HepG2 (cell line): ENCODE results near the gene HCK. TPM values are rescaled to one million over a fixed set of nuclear protein-coding genes. Genes with fewer than 3 reads are reported as not detected.
A peak's percentile ranks its signal among the peaks of the same experiment; 100 is the strongest.

Experiments
- ATAC-seq: fragments of 200-7000 bp; cut with Tn5 transposase; 3 replicates; pipeline ENCODE4 v1.9.1; 2020; ENCODE audit warnings: mild to moderate bottlenecking, moderate library complexity
- BruUV-seq: library from RNA; stranded (reverse); fragments of 400-500 nt; replicated peaks from 2 replicates; lab custom pipeline; 2021; lab: Mats Ljungman, UMichigan
- CTCF ChIA-PET: fragments of 300-600 bp; formaldehyde crosslinking; extraction: SDS; loops from one replicate; lab custom pipeline; 2021; ENCODE audit warnings: low total read pairs, inconsistent platforms, low intra/inter-chr PET ratio; lab: Yijun Ruan, JAX
- POLR2A ChIA-PET: fragments of 350-600 bp; sonication (Branson Sonifier 250); formaldehyde crosslinking; loops from one replicate; lab custom pipeline; 2020; ENCODE audit warnings: antibody characterized with exemption, inconsistent platforms; lab: Yijun Ruan, JAX
- DNase-seq: peaks from one replicate; pipeline ENCODE4 v3.0.0-alpha.2; 2015; ENCODE audit warnings: low spot score
- FAIRE-seq: peaks from 3 replicates; lab custom pipeline; 2011; peaks lifted over from hg19 to GRCh38; lab: Jason Lieb, UNC
- H2AFZ ChIP-seq: one replicate; pipeline ENCODE4 v1.6.1; 2011; ENCODE audit warnings: low read length, inconsistent platforms
- H3K27ac ChIP-seq: fragments of 300-600 bp; 3 replicates; pipeline ENCODE4 v1.8.0; 2011; ENCODE audit warnings: mixed run types, mild to moderate bottlenecking, mixed read lengths, low read length, inconsistent platforms; ENCODE audit not compliant: insufficient read depth; ENCODE audit errors: extremely low read length
- H3K27me3 ChIP-seq, 2 experiments: fragments of 200-600 bp in 1 of 2; 2 replicates in 1 of 2; 3 replicates in 1 of 2; pipeline versions ENCODE4 v1.6.0 to v1.8.0; 2011; ENCODE audit warnings: low read length in 2 of 2, mild to moderate bottlenecking in 2 of 2, moderate library complexity in 2 of 2, inconsistent platforms in 1 of 2; ENCODE audit not compliant: insufficient read depth in 2 of 2, control insufficient read depth in 1 of 2
- H3K36me3 ChIP-seq, 2 experiments: fragments of 200-600 bp in 1 of 2; replicated peaks in 1 of 2; 2 replicates in 1 of 2; 3 replicates in 1 of 2; pipeline versions ENCODE4 v1.5.1 to v1.8.0; 2011; ENCODE audit warnings: low read length in 2 of 2, inconsistent platforms in 1 of 2; ENCODE audit not compliant: insufficient read depth in 2 of 2, control insufficient read depth in 1 of 2
- H3K4me1 ChIP-seq: 2 replicates; pipeline ENCODE4 v1.5.1; 2012; ENCODE audit warnings: low read length, inconsistent platforms; ENCODE audit not compliant: insufficient read depth
- H3K4me2 ChIP-seq: 2 replicates; pipeline ENCODE4 v1.6.0; 2011; ENCODE audit warnings: low read depth, low read length, inconsistent platforms
- H3K4me3 ChIP-seq, 3 experiments: fragments of 200-600 bp in 1 of 3; sonication (generic), shearing (Covaris generic) in 1 of 3; replicated peaks in 1 of 3; 2 replicates each; pipeline ENCODE4 v1.5.1; 2011 to 2016; ENCODE audit warnings: low read length in 3 of 3, inconsistent platforms in 2 of 3, low read depth in 2 of 3, mild to moderate bottlenecking in 2 of 3, control low read depth in 1 of 3, mixed read lengths in 1 of 3; ENCODE audit not compliant: insufficient read depth in 1 of 3
- H3K79me2 ChIP-seq: one replicate; pipeline ENCODE4 v1.6.1; 2011; ENCODE audit warnings: low read length, inconsistent platforms; ENCODE audit not compliant: insufficient read depth
- H3K9ac ChIP-seq: 2 replicates; pipeline ENCODE4 v1.6.0; 2011; ENCODE audit warnings: mild to moderate bottlenecking, low read depth, low read length, inconsistent platforms; ENCODE audit not compliant: insufficient read depth
- H3K9me3 ChIP-seq: 2 replicates; pipeline ENCODE4 v1.5.1; 2012; ENCODE audit warnings: mild to moderate bottlenecking, low read length
- H4K20me1 ChIP-seq: 2 replicates; pipeline ENCODE4 v1.6.0; 2011; ENCODE audit warnings: inconsistent platforms, mild to moderate bottlenecking, low read length, moderate library complexity; ENCODE audit not compliant: insufficient read depth
- IRF2 ChIP-seq: IDR thresholded peaks from 2 replicates; pipeline ENCODE4 v1.6.1; 2018; ENCODE audit warnings: missing genetic modification reagents, missing compliant biosample characterization
- KDM1A ChIP-seq: IDR thresholded peaks from 2 replicates; pipeline ENCODE4 v1.6.1; 2016; ENCODE audit warnings: missing compliant biosample characterization
- LCORL ChIP-seq, 2 experiments: fragments of 450-650 bp in 1 of 2; sonication (generic) in 1 of 2; formaldehyde crosslinking in 1 of 2; IDR thresholded peaks; 2 replicates each; pipeline versions ENCODE4 v1.5.0 to v1.6.1; 2017 to 2020; ENCODE audit warnings: antibody characterized with exemption in 1 of 2, missing genetic modification reagents in 1 of 2
- NR2C2 ChIP-seq: sonication (generic); formaldehyde crosslinking; IDR thresholded peaks from 2 replicates; pipeline ENCODE4 v1.4.0; 2020; ENCODE audit warnings: missing genetic modification reagents, mild to moderate bottlenecking, moderate library complexity, borderline replicate concordance
- PAF1 ChIP-seq: IDR thresholded peaks from 2 replicates; pipeline ENCODE4 v1.6.1; 2016; ENCODE audit warnings: missing genetic modification reagents, missing compliant biosample characterization
- PHF8 ChIP-seq: sonication (generic); formaldehyde crosslinking; IDR thresholded peaks from 2 replicates; pipeline ENCODE4 v1.5.0; 2020; ENCODE audit warnings: missing genetic modification reagents
- POLR2A ChIP-seq, 2 experiments: IDR thresholded peaks; 2 replicates each; pipeline ENCODE4 v1.6.1; 2011; ENCODE audit warnings: low read depth in 2 of 2, low read length in 2 of 2, mild to moderate bottlenecking in 1 of 2, moderate library complexity in 1 of 2; ENCODE audit not compliant: insufficient read depth in 1 of 2
- RAD21 ChIP-seq: fragments of 450-650 bp; formaldehyde crosslinking; IDR thresholded peaks from 2 replicates; pipeline ENCODE4 v1.5.0; 2020; ENCODE audit warnings: mild to moderate bottlenecking
- RBFOX2 ChIP-seq: fragments of 200-400 bp; formaldehyde crosslinking; IDR thresholded peaks from 2 replicates; pipeline ENCODE4 v1.6.1; 2017; ENCODE audit warnings: low read depth, mild to moderate bottlenecking, low read length
- RBM22 ChIP-seq: fragments of 200-400 bp; formaldehyde crosslinking; optimal IDR thresholded peaks from 2 replicates; pipeline ENCODE3; 2017; ENCODE audit warnings: mild to moderate bottlenecking, low read length, moderate library complexity
- ZNF607 ChIP-seq: sonication (generic); formaldehyde crosslinking; IDR thresholded peaks from 2 replicates; pipeline ENCODE4 v1.5.1; 2020; ENCODE audit warnings: missing genetic modification reagents, mild to moderate bottlenecking, borderline replicate concordance
- ZNF720 ChIP-seq: sonication (generic); formaldehyde crosslinking; IDR thresholded peaks from 2 replicates; pipeline ENCODE4 v1.4.0; 2020; ENCODE audit warnings: missing genetic modification reagents
- ZSCAN21 ChIP-seq: sonication (generic); formaldehyde crosslinking; IDR thresholded peaks from 2 replicates; pipeline ENCODE4 v1.8.0; 2022; ENCODE audit warnings: mild to moderate bottlenecking, missing genetic modification reagents, moderate library complexity, borderline replicate concordance
- WGBS: methylation state at CpG from one replicate; pipeline ENCODE4 v1.1.6; 2017; ENCODE audit warnings: low lambda C conversion rate; 5-methylcytosine and 5-hydroxymethylcytosine counted together
- in situ Hi-C: cut with HindIII; loops from 2 replicates; pipeline ENCODE4 v1.10.0; 2017; ENCODE audit warnings: low pct_unique_long_range_greater_than_20kb; ENCODE audit not compliant: extremely low pct_ligation_motif_present
- intact Hi-C: fragments of 100-400 bp; cut with micrococcal nuclease; formaldehyde crosslinking; loops from one replicate; pipeline ENCODE4 v1.10.0; 2022; ENCODE audit not compliant: unreplicated experiment
- polyA plus RNA-seq, 8 experiments: library from polyadenylated mRNA; depleted of rRNA in 3 of 8; stranded (reverse) in 7 of 8; unstranded in 1 of 8; fragments of >200 nt; fragmentation: Illumina TruSeq in 4 of 8; extraction: Trizol in 4 of 8; gene quantifications; 2 replicates each; pipeline versions ENCODE4 v1.2.1 to v1.2.3, GENCODE V29; 2011 to 2016; ENCODE audit warnings: low read depth in 4 of 8, missing spikeins in 1 of 8, mixed read lengths in 1 of 8; ENCODE audit not compliant: insufficient read depth in 1 of 8
- total RNA-seq, 5 experiments: library from RNA; depleted of rRNA; stranded (reverse); fragments of >200 nt; fragmentation: Illumina TruSeq; extraction: Trizol; gene quantifications; 2 replicates each; pipeline ENCODE4 v1.2.3, GENCODE V29; 2016; ENCODE audit warnings: low read depth in 1 of 5
- TF ChIP-seq, protein P1 (sequence below): sonication (generic); formaldehyde crosslinking; conservative IDR thresholded peaks from 2 replicates; pipeline ENCODE4 v1.4.0; 2020; ENCODE audit warnings: mild to moderate bottlenecking, missing genetic modification reagents, moderate library complexity
- TF ChIP-seq, protein P2 (sequence below): sonication (generic); formaldehyde crosslinking; IDR thresholded peaks from 2 replicates; pipeline ENCODE4 v1.5.1; 2020; ENCODE audit warnings: mild to moderate bottlenecking, moderate library complexity, missing genetic modification reagents
- TF ChIP-seq, protein P3 (sequence below): sonication (generic); formaldehyde crosslinking; IDR thresholded peaks from 2 replicates; pipeline ENCODE4 v1.5.1; 2020; ENCODE audit warnings: mild to moderate bottlenecking, missing genetic modification reagents, moderate library complexity

HCK gene
- total and polyA plus RNA-seq, 2 of the 13 experiments (the other 11 are each of a cell fraction or from before 2014, with no cell fraction given), result 0.04 TPM; not detected in 1

DNA sequence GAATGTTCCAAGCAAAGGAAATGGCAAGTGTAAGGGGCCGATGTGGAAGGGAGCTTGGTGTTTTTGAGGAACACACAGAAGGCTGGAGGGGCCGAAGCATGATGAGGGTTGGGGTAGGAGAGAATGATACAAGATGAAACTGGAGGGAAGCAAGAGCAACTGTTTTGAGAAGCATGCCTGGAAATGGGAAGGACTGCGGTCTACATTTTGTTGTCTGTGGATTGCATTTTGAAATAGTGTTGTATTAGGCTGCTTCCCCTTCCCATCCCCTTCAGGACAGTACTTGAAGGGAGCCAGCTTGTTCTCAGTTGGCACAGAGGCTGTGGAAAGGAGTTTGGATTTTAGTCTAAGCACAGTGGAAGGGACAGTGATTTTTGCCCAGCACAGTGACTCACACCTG is 59.7 kb downstream of the HCK start:
- Histone ChIP-seq H3K9ac (no peak overlapping the region), H2AFZ (no peak overlapping the region), H3K4me2 (peak overlapping the region; percentile 84), H3K9me3 (no peaks in the 10 kb centered on the region), H4K20me1 (peaks cover 31% of the 10 kb centered on the region), H3K27me3 (peaks cover 0 to 16% of the 10 kb centered on the region in 2 experiments; a peak in 3 of 5 replicates), H3K36me3 (peaks cover 10 to 15% of the 10 kb centered on the region in 2 experiments), H3K79me2 (peaks cover 71% of the 10 kb centered on the region), H3K4me3 (peak overlapping the region in 1 of 3 experiments; percentile 9; a peak in 1 of 6 replicates), H3K27ac (no peak overlapping the region), H3K4me1 (peaks cover 56% of the 10 kb centered on the region)
- CTCF ChIA-PET, result no interaction called here
- no peak for DNase-seq
- FAIRE-seq, result no peak
- intact Hi-C loops, result no loop called here
- no TSS peak for BruUV-seq
- no peak for ATAC-seq
- 97% methylated on average over 3 of the region's 3 CpGs for WGBS
- POLR2A ChIA-PET, result no interaction called here
- in situ Hi-C loops, result no loop called here
- TF ChIP-seq RBFOX2 (peak; percentile 52), PHF8 (CRISPR knock-in tag) (0 out of 2 replicates have a peak, but pooled peaks have one; percentile 10), PAF1 (CRISPR knock-in tag) (0 out of 2 replicates have a peak, but pooled peaks have one; percentile 36), KDM1A (no peak), IRF2 (CRISPR knock-in tag) (0 out of 2 replicates have a peak, but pooled peaks have one; percentile 22), RBM22 (peak; percentile 63), LCORL (IDR thresholded peaks at IDR 0.05) (no peak), LCORL (CRISPR knock-in tag; IDR thresholded peaks at IDR 0.05) (peak; percentile 40), POLR2A (IDR thresholded peaks at IDR 0.05; ENCODE audit: insufficient read depth in 1 of 2, low read depth in 2 of 2, low read length in 2 of 2) (0 out of 4 replicates have a peak, but pooled peaks of 1 of the 2 experiments have one; percentile 11), ZSCAN21 (CRISPR knock-in tag) (no peak), ZNF720 (CRISPR knock-in tag) (0 out of 2 replicates have a peak, but pooled peaks have one; percentile 60), NR2C2 (peak; percentile 21; the same call in 1 of the 2 replicates), ZNF607 (CRISPR knock-in tag) (0 out of 2 replicates have a peak, but pooled peaks have one; percentile 15), RAD21 (CRISPR knock-in tag) (0 out of 2 replicates have a peak, but pooled peaks have one; percentile 7)
- TF ChIP-seq, protein P1, sequence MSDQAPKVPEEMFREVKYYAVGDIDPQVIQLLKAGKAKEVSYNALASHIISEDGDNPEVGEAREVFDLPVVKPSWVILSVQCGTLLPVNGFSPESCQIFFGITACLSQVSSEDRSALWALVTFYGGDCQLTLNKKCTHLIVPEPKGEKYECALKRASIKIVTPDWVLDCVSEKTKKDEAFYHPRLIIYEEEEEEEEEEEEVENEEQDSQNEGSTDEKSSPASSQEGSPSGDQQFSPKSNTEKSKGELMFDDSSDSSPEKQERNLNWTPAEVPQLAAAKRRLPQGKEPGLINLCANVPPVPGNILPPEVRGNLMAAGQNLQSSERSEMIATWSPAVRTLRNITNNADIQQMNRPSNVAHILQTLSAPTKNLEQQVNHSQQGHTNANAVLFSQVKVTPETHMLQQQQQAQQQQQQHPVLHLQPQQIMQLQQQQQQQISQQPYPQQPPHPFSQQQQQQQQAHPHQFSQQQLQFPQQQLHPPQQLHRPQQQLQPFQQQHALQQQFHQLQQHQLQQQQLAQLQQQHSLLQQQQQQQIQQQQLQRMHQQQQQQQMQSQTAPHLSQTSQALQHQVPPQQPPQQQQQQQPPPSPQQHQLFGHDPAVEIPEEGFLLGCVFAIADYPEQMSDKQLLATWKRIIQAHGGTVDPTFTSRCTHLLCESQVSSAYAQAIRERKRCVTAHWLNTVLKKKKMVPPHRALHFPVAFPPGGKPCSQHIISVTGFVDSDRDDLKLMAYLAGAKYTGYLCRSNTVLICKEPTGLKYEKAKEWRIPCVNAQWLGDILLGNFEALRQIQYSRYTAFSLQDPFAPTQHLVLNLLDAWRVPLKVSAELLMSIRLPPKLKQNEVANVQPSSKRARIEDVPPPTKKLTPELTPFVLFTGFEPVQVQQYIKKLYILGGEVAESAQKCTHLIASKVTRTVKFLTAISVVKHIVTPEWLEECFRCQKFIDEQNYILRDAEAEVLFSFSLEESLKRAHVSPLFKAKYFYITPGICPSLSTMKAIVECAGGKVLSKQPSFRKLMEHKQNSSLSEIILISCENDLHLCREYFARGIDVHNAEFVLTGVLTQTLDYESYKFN, result 0 out of 2 replicates have a peak, but pooled peaks have one; percentile 5
- TF ChIP-seq, protein P2, sequence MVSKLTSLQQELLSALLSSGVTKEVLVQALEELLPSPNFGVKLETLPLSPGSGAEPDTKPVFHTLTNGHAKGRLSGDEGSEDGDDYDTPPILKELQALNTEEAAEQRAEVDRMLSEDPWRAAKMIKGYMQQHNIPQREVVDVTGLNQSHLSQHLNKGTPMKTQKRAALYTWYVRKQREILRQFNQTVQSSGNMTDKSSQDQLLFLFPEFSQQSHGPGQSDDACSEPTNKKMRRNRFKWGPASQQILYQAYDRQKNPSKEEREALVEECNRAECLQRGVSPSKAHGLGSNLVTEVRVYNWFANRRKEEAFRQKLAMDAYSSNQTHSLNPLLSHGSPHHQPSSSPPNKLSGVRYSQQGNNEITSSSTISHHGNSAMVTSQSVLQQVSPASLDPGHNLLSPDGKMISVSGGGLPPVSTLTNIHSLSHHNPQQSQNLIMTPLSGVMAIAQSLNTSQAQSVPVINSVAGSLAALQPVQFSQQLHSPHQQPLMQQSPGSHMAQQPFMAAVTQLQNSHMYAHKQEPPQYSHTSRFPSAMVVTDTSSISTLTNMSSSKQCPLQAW (CRISPR knock-in tag), result 0 out of 2 replicates have a peak, but pooled peaks have one; percentile 30
- TF ChIP-seq, protein P3, sequence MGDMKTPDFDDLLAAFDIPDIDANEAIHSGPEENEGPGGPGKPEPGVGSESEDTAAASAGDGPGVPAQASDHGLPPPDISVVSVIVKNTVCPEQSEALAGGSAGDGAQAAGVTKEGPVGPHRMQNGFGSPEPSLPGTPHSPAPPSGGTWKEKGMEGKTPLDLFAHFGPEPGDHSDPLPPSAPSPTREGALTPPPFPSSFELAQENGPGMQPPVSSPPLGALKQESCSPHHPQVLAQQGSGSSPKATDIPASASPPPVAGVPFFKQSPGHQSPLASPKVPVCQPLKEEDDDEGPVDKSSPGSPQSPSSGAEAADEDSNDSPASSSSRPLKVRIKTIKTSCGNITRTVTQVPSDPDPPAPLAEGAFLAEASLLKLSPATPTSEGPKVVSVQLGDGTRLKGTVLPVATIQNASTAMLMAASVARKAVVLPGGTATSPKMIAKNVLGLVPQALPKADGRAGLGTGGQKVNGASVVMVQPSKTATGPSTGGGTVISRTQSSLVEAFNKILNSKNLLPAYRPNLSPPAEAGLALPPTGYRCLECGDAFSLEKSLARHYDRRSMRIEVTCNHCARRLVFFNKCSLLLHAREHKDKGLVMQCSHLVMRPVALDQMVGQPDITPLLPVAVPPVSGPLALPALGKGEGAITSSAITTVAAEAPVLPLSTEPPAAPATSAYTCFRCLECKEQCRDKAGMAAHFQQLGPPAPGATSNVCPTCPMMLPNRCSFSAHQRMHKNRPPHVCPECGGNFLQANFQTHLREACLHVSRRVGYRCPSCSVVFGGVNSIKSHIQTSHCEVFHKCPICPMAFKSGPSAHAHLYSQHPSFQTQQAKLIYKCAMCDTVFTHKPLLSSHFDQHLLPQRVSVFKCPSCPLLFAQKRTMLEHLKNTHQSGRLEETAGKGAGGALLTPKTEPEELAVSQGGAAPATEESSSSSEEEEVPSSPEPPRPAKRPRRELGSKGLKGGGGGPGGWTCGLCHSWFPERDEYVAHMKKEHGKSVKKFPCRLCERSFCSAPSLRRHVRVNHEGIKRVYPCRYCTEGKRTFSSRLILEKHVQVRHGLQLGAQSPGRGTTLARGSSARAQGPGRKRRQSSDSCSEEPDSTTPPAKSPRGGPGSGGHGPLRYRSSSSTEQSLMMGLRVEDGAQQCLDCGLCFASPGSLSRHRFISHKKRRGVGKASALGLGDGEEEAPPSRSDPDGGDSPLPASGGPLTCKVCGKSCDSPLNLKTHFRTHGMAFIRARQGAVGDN, result no peak
